K562 (cell line): ENCODE measurements around the gene SGMS1. TPM values are rescaled to one million over a fixed set of nuclear protein-coding genes. Genes with fewer than 3 reads are reported as not detected.
A peak's percentile ranks its signal among the peaks of the same experiment; 100 is the strongest.

Source experiments
- ELF2 ChIP-seq: fragments of 250-450 bp; sonication (Bioruptor Pico); IDR thresholded peaks from 2 replicates; pipeline ENCODE4 v1.5.0; 2021; ENCODE audit warnings: mild to moderate bottlenecking
- GATAD2A ChIP-seq: fragments of 450-650 bp; IDR thresholded peaks from 2 replicates; pipeline ENCODE4 v1.6.1; 2017
- TAL1 ChIP-seq: fragments of 450-650 bp; IDR thresholded peaks from 2 replicates; pipeline ENCODE4 v1.6.1; 2016; ENCODE audit warnings: mild to moderate bottlenecking
- YBX1 ChIP-seq: fragments of 450-650 bp; IDR thresholded peaks from 2 replicates; pipeline ENCODE4 v1.7.1; 2016; ENCODE audit warnings: mild to moderate bottlenecking
- ZNF239 ChIP-seq: fragments of 250-450 bp; sonication (Bioruptor Pico); IDR thresholded peaks from 2 replicates; pipeline ENCODE4 v1.4.0; 2020; ENCODE audit warnings: mild to moderate bottlenecking
- polyA plus RNA-seq, 8 experiments: library from polyadenylated mRNA; depleted of rRNA in 4 of 8; stranded (reverse) in 5 of 8; unstranded in 3 of 8; fragments of >200 nt; fragmentation: Nextera tagmentation in 2 of 8; fragmentation: Illumina TruSeq in 1 of 8; extraction: Ambion mirVana in 2 of 8; extraction: Trizol in 1 of 8; gene quantifications; 2 replicates each; pipeline versions ENCODE4 v1.2.1 to v1.2.3, GENCODE V29; 2011 to 2014; ENCODE audit warnings: inconsistent platforms in 1 of 8, missing spikeins in 1 of 8
- total RNA-seq, 7 experiments: library from RNA; depleted of rRNA in 6 of 7; stranded (reverse); fragments of >200 nt in 6 of 7; fragmentation: Illumina TruSeq in 2 of 7; extraction: Trizol in 2 of 7; gene quantifications; 2 replicates each; pipeline versions ENCODE4 v1.2.1 to v1.2.3, GENCODE V29; 2011 to 2021; ENCODE audit warnings: low replicate concordance in 1 of 7
- TF ChIP-seq, protein P1 (sequence below): IDR thresholded peaks from 3 replicates; pipeline ENCODE4 v1.6.1; 2011; ENCODE audit warnings: borderline replicate concordance, mild to moderate bottlenecking, moderate library complexity; ENCODE audit not compliant: insufficient read length; ENCODE audit errors: extremely low read depth
- TF ChIP-seq, protein P2 (sequence below): IDR thresholded peaks from 2 replicates; pipeline ENCODE4 v1.6.1; 2011; ENCODE audit warnings: borderline replicate concordance, low read depth, mild to moderate bottlenecking, moderate library complexity, low read length; ENCODE audit not compliant: insufficient read depth, poor library complexity, severe bottlenecking
- TF ChIP-seq, protein P3 (sequence below): fragments of 450-650 bp; IDR thresholded peaks from 2 replicates; pipeline ENCODE4 v1.6.1; 2016; ENCODE audit warnings: mild to moderate bottlenecking, moderate library complexity

The SGMS1 gene
- total and polyA plus RNA-seq, 9 of the 15 experiments (the other 6 are each of a cell fraction or from before 2014, with no cell fraction given): 22.6 to 232 (median 82.2) TPM

DNA sequence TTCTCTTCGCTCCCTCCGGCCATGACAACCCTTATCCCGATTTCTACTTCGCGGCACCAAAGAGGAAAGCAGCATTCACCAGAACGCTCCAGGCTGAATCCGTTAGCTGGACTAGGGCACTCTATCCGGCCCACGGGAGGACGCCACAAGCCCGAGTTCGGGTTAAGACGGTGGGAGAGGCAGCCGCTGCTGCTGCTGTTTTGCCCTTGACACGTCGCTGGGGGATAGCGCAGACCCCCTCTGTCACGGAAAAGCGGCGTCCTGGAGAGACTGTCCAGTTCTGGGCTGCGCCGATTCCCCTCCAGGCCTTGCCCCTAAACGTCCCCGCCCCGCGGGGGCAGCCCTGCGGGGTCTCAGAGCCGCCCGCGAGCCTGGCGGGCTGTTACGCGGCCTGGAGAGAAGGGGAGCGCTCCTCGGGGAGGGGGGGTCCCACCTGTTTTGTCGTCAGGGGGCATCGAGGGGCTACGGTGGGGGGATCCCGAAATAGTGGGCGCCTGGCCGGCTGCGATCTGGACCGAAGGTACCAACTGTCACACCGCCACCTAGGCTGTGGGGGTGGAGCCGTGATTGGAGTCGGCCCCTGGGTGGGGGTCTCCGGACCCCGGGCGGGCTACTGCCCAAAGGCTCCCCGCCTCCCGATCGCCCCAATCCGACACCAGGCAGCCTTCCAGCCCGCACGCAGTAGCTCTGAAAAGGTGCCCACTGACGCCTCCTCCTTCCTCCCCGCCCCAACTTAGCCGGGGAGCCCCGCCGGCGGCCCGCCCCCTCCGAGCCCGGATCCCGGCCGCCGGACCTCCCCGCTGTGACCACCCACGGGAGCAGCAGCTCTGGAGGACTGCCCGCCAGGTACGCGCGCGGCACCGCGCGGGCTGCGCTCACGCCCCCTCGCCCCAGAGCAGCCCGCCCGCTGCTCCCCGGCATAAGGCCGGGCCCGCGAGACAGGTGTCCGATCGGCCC is 772 bp downstream of the SGMS1 start (continued):
- TF ChIP-seq, protein P1, sequence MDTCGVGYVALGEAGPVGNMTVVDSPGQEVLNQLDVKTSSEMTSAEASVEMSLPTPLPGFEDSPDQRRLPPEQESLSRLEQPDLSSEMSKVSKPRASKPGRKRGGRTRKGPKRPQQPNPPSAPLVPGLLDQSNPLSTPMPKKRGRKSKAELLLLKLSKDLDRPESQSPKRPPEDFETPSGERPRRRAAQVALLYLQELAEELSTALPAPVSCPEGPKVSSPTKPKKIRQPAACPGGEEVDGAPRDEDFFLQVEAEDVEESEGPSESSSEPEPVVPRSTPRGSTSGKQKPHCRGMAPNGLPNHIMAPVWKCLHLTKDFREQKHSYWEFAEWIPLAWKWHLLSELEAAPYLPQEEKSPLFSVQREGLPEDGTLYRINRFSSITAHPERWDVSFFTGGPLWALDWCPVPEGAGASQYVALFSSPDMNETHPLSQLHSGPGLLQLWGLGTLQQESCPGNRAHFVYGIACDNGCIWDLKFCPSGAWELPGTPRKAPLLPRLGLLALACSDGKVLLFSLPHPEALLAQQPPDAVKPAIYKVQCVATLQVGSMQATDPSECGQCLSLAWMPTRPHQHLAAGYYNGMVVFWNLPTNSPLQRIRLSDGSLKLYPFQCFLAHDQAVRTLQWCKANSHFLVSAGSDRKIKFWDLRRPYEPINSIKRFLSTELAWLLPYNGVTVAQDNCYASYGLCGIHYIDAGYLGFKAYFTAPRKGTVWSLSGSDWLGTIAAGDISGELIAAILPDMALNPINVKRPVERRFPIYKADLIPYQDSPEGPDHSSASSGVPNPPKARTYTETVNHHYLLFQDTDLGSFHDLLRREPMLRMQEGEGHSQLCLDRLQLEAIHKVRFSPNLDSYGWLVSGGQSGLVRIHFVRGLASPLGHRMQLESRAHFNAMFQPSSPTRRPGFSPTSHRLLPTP: no peak
- TF ChIP-seq TAL1 (no peak), GATAD2A (no peak), YBX1 (no peak), ZNF239 (CRISPR knock-in tag) (no peak), ELF2 (0 out of 2 replicates have a peak, but pooled peaks have one; percentile 9)
- TF ChIP-seq, protein P2, sequence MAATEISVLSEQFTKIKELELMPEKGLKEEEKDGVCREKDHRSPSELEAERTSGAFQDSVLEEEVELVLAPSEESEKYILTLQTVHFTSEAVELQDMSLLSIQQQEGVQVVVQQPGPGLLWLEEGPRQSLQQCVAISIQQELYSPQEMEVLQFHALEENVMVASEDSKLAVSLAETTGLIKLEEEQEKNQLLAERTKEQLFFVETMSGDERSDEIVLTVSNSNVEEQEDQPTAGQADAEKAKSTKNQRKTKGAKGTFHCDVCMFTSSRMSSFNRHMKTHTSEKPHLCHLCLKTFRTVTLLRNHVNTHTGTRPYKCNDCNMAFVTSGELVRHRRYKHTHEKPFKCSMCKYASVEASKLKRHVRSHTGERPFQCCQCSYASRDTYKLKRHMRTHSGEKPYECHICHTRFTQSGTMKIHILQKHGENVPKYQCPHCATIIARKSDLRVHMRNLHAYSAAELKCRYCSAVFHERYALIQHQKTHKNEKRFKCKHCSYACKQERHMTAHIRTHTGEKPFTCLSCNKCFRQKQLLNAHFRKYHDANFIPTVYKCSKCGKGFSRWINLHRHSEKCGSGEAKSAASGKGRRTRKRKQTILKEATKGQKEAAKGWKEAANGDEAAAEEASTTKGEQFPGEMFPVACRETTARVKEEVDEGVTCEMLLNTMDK: no peak
- TF ChIP-seq, protein P3, sequence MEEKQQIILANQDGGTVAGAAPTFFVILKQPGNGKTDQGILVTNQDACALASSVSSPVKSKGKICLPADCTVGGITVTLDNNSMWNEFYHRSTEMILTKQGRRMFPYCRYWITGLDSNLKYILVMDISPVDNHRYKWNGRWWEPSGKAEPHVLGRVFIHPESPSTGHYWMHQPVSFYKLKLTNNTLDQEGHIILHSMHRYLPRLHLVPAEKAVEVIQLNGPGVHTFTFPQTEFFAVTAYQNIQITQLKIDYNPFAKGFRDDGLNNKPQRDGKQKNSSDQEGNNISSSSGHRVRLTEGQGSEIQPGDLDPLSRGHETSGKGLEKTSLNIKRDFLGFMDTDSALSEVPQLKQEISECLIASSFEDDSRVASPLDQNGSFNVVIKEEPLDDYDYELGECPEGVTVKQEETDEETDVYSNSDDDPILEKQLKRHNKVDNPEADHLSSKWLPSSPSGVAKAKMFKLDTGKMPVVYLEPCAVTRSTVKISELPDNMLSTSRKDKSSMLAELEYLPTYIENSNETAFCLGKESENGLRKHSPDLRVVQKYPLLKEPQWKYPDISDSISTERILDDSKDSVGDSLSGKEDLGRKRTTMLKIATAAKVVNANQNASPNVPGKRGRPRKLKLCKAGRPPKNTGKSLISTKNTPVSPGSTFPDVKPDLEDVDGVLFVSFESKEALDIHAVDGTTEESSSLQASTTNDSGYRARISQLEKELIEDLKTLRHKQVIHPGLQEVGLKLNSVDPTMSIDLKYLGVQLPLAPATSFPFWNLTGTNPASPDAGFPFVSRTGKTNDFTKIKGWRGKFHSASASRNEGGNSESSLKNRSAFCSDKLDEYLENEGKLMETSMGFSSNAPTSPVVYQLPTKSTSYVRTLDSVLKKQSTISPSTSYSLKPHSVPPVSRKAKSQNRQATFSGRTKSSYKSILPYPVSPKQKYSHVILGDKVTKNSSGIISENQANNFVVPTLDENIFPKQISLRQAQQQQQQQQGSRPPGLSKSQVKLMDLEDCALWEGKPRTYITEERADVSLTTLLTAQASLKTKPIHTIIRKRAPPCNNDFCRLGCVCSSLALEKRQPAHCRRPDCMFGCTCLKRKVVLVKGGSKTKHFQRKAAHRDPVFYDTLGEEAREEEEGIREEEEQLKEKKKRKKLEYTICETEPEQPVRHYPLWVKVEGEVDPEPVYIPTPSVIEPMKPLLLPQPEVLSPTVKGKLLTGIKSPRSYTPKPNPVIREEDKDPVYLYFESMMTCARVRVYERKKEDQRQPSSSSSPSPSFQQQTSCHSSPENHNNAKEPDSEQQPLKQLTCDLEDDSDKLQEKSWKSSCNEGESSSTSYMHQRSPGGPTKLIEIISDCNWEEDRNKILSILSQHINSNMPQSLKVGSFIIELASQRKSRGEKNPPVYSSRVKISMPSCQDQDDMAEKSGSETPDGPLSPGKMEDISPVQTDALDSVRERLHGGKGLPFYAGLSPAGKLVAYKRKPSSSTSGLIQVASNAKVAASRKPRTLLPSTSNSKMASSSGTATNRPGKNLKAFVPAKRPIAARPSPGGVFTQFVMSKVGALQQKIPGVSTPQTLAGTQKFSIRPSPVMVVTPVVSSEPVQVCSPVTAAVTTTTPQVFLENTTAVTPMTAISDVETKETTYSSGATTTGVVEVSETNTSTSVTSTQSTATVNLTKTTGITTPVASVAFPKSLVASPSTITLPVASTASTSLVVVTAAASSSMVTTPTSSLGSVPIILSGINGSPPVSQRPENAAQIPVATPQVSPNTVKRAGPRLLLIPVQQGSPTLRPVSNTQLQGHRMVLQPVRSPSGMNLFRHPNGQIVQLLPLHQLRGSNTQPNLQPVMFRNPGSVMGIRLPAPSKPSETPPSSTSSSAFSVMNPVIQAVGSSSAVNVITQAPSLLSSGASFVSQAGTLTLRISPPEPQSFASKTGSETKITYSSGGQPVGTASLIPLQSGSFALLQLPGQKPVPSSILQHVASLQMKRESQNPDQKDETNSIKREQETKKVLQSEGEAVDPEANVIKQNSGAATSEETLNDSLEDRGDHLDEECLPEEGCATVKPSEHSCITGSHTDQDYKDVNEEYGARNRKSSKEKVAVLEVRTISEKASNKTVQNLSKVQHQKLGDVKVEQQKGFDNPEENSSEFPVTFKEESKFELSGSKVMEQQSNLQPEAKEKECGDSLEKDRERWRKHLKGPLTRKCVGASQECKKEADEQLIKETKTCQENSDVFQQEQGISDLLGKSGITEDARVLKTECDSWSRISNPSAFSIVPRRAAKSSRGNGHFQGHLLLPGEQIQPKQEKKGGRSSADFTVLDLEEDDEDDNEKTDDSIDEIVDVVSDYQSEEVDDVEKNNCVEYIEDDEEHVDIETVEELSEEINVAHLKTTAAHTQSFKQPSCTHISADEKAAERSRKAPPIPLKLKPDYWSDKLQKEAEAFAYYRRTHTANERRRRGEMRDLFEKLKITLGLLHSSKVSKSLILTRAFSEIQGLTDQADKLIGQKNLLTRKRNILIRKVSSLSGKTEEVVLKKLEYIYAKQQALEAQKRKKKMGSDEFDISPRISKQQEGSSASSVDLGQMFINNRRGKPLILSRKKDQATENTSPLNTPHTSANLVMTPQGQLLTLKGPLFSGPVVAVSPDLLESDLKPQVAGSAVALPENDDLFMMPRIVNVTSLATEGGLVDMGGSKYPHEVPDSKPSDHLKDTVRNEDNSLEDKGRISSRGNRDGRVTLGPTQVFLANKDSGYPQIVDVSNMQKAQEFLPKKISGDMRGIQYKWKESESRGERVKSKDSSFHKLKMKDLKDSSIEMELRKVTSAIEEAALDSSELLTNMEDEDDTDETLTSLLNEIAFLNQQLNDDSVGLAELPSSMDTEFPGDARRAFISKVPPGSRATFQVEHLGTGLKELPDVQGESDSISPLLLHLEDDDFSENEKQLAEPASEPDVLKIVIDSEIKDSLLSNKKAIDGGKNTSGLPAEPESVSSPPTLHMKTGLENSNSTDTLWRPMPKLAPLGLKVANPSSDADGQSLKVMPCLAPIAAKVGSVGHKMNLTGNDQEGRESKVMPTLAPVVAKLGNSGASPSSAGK: no peak
